ENCODE data around the gene TMEM214.

Gene TMEM214

GRCh38 chr2:27010139-27010538 lies 22.6 kb upstream of the TMEM214 start:
- DNase-seq: no peak

- DNase-seq: no peak
Measured at GRCh38 chr2:27013738-27014137, 19.0 kb upstream of the TMEM214 start.

GRCh38 chr2:27014771-27015433 lies 17.9 kb upstream of the TMEM214 start:
- DNase-seq: no peak

- DNase-seq: no peak
Measured at GRCh38 chr2:27016801-27017325, 15.9 kb upstream of the TMEM214 start.

- no peak for DNase-seq
Measured at GRCh38 chr2:27018142-27018541, 14.6 kb upstream of the TMEM214 start.

- DNase-seq: no peak
Measured at GRCh38 chr2:27019459-27019858, 13.3 kb upstream of the TMEM214 start.

GRCh38 chr2:27019931-27020855 lies 12.6 kb upstream of the TMEM214 start:
- DNase-seq: no peak

- no peak for DNase-seq
Measured at GRCh38 chr2:27021253-27022049, 11.3 kb upstream of the TMEM214 start.

- no peak for DNase-seq
Measured at GRCh38 chr2:27023740-27024139, 9.0 kb upstream of the TMEM214 start.

GRCh38 chr2:27024188-27024587 lies 8.6 kb upstream of the TMEM214 start:
- no peak for DNase-seq

GRCh38 chr2:27024812-27025211 lies 8.0 kb upstream of the TMEM214 start:
- DNase-seq: no peak

- DNase-seq: no peak
Measured at GRCh38 chr2:27025281-27025800, 7.4 kb upstream of the TMEM214 start.

- DNase-seq: no peak
Measured at GRCh38 chr2:27025861-27026851, 6.6 kb upstream of the TMEM214 start.

- DNase-seq: no peak
Measured at GRCh38 chr2:27027211-27027651, 5.5 kb upstream of the TMEM214 start.

- DNase-seq: no peak
Measured at GRCh38 chr2:27029051-27029450, 3.7 kb upstream of the TMEM214 start.

GRCh38 chr2:27033253-27033852 lies 588 bp downstream of the TMEM214 start:
- DNase-seq: no peak

GRCh38 chr2:27038012-27038411 lies 5.2 kb downstream of the TMEM214 start:
- no peak for DNase-seq

- DNase-seq: no peak
Measured at GRCh38 chr2:27038631-27039339, 6.0 kb downstream of the TMEM214 start.

GRCh38 chr2:27039426-27039825 lies 6.7 kb downstream of the TMEM214 start:
- no peak for DNase-seq

- no peak for DNase-seq
Measured at GRCh38 chr2:27039871-27040270, 7.1 kb downstream of the TMEM214 start.

Data from NCI-H524 treated with DMSO at 0.1 percent for 48 hours (cell line).